WTC11 (cell line): ENCODE results near the gene ITPR3. TPM values are rescaled to one million over a fixed set of nuclear protein-coding genes. Genes with fewer than 3 reads are reported as not detected.

Source experiments
- ATAC-seq: fragments of 200-7000 bp; cut with Tn5 transposase; 2 replicates; pipeline ENCODE4 v1.10.0; 2021; ENCODE audit warnings: mild to moderate bottlenecking, moderate library complexity
- CTCF ChIA-PET: fragments of 300-600 bp; sonication (Branson Sonifier 250); formaldehyde crosslinking; loops from one replicate; lab custom pipeline; 2021; ENCODE audit warnings: antibody characterized with exemption; lab: Charles Lee
- POLR2A ChIA-PET: fragments of 350-600 bp; sonication (Branson Sonifier 250); formaldehyde crosslinking; loops from one replicate; lab custom pipeline; 2021; ENCODE audit warnings: antibody characterized with exemption; lab: Charles Lee
- DNase-seq: peaks from one replicate; pipeline ENCODE4 v3.0.0; 2021; ENCODE audit warnings: low spot score
- H3K27ac Mint-ChIP-seq: 2 replicates; pipeline ENCODE4 v1.8.0; 2021; ENCODE audit warnings: mixed read lengths
- H3K27me3 Mint-ChIP-seq: 2 replicates; pipeline ENCODE4 v1.8.0; 2021; ENCODE audit warnings: low read depth, mild to moderate bottlenecking, moderate library complexity, mixed read lengths
- H3K36me3 Mint-ChIP-seq: 2 replicates; pipeline ENCODE4 v1.8.0; 2021; ENCODE audit warnings: mixed read lengths
- H3K4me1 Mint-ChIP-seq: 2 replicates; pipeline ENCODE4 v1.8.0; 2022; ENCODE audit warnings: mixed read lengths
- H3K4me3 Mint-ChIP-seq: 2 replicates; pipeline ENCODE4 v1.8.0; 2021; ENCODE audit warnings: mild to moderate bottlenecking, moderate library complexity, mixed read lengths
- H3K9me3 Mint-ChIP-seq: 2 replicates; pipeline ENCODE4 v1.8.0; 2021; ENCODE audit warnings: mixed read lengths
- CREM ChIP-seq: sonication (generic); formaldehyde crosslinking; IDR thresholded peaks from 2 replicates; pipeline ENCODE4 v1.8.1; 2022; ENCODE audit warnings: mild to moderate bottlenecking, missing genetic modification reagents, moderate library complexity
- FOXK1 ChIP-seq: sonication (generic); formaldehyde crosslinking; IDR thresholded peaks from 2 replicates; pipeline ENCODE4 v1.8.0; 2022; ENCODE audit warnings: mild to moderate bottlenecking, moderate library complexity, missing genetic modification reagents
- HMGA2 ChIP-seq: fragments of 250-450 bp; sonication (Bioruptor Pico); IDR thresholded peaks from 2 replicates; pipeline ENCODE4 v1.4.0; 2021; ENCODE audit warnings: mild to moderate bottlenecking, moderate library complexity
- IRF2 ChIP-seq: sonication (generic); formaldehyde crosslinking; IDR thresholded peaks from 2 replicates; pipeline ENCODE4 v1.8.0; 2022; ENCODE audit warnings: low read depth, missing genetic modification reagents, borderline replicate concordance
- JUN ChIP-seq: sonication (generic); formaldehyde crosslinking; IDR thresholded peaks from 2 replicates; pipeline ENCODE4 v1.8.0; 2023; ENCODE audit warnings: mild to moderate bottlenecking, missing genetic modification reagents
- MLX ChIP-seq: sonication (generic); formaldehyde crosslinking; IDR thresholded peaks from 2 replicates; pipeline ENCODE4 v1.8.1; 2023; ENCODE audit warnings: mild to moderate bottlenecking, missing genetic modification reagents, moderate library complexity
- MXD4 ChIP-seq: fragments of 250-450 bp; sonication (Bioruptor Pico); IDR thresholded peaks from 2 replicates; pipeline ENCODE4 v1.8.0; 2021; ENCODE audit warnings: mild to moderate bottlenecking, moderate library complexity, borderline replicate concordance
- NFYB ChIP-seq: sonication (generic); formaldehyde crosslinking; conservative IDR thresholded peaks from 2 replicates; pipeline ENCODE4 v1.8.0; 2022; ENCODE audit warnings: low read depth, missing genetic modification reagents
- NR1H2 ChIP-seq: sonication (generic); formaldehyde crosslinking; IDR thresholded peaks from 2 replicates; pipeline ENCODE4 v1.9.0; 2021; ENCODE audit warnings: mild to moderate bottlenecking, moderate library complexity, missing genetic modification reagents
- NR2C2 ChIP-seq: sonication (generic); formaldehyde crosslinking; IDR thresholded peaks from 2 replicates; pipeline ENCODE4 v1.8.0; 2022; ENCODE audit warnings: mild to moderate bottlenecking, missing genetic modification reagents
- PREB ChIP-seq: sonication (generic); formaldehyde crosslinking; IDR thresholded peaks from 2 replicates; pipeline ENCODE4 v1.8.1; 2022; ENCODE audit warnings: mild to moderate bottlenecking, missing genetic modification reagents, moderate library complexity, borderline replicate concordance
- RELA ChIP-seq: sonication (generic); formaldehyde crosslinking; IDR thresholded peaks from 2 replicates; pipeline ENCODE4 v1.8.1; 2022; ENCODE audit warnings: missing genetic modification reagents, mild to moderate bottlenecking, borderline replicate concordance
- SOX15 ChIP-seq: fragments of 250-450 bp; sonication (Bioruptor Pico); IDR thresholded peaks from 2 replicates; pipeline ENCODE4 v1.9.0; 2021; ENCODE audit warnings: mild to moderate bottlenecking
- TCF7 ChIP-seq: sonication (generic); formaldehyde crosslinking; IDR thresholded peaks from 2 replicates; pipeline ENCODE4 v1.8.0; 2022; ENCODE audit warnings: mild to moderate bottlenecking, low read depth, missing genetic modification reagents, moderate library complexity
- ZNF232 ChIP-seq: sonication (generic); formaldehyde crosslinking; IDR thresholded peaks from 2 replicates; pipeline ENCODE4 v1.8.0; 2022; ENCODE audit warnings: mild to moderate bottlenecking, missing genetic modification reagents
- ZNF263 ChIP-seq: sonication (generic); formaldehyde crosslinking; IDR thresholded peaks from 2 replicates; pipeline ENCODE4 v1.8.1; 2022; ENCODE audit warnings: low read depth, mild to moderate bottlenecking, moderate library complexity, missing genetic modification reagents
- ZNF396 ChIP-seq: fragments of 250-450 bp; sonication (Bioruptor Pico); IDR thresholded peaks from 2 replicates; pipeline ENCODE4 v1.8.0; 2021; ENCODE audit warnings: mild to moderate bottlenecking, moderate library complexity, borderline replicate concordance
- total RNA-seq: library from RNA; stranded (reverse); gene quantifications from 3 replicates; pipeline ENCODE4 v1.2.3, GENCODE V29; 2021
- TF ChIP-seq, protein P1 (sequence below): sonication (generic); formaldehyde crosslinking; IDR thresholded peaks from 2 replicates; pipeline ENCODE4 v1.8.1; 2022; ENCODE audit warnings: mild to moderate bottlenecking, moderate library complexity, missing genetic modification reagents
- TF ChIP-seq, protein P2 (sequence below): sonication (generic); formaldehyde crosslinking; IDR thresholded peaks from 2 replicates; pipeline ENCODE4 v1.8.1; 2022; ENCODE audit warnings: low read depth, missing genetic modification reagents, borderline replicate concordance
- TF ChIP-seq, protein P3 (sequence below): sonication (generic); formaldehyde crosslinking; IDR thresholded peaks from 2 replicates; pipeline ENCODE4 v1.8.0; 2023; ENCODE audit warnings: missing genetic modification reagents, mild to moderate bottlenecking, borderline replicate concordance
- TF ChIP-seq, protein P4 (sequence below): sonication (generic); formaldehyde crosslinking; IDR thresholded peaks from 2 replicates; pipeline ENCODE4 v1.8.1; 2022; ENCODE audit warnings: low read depth, mild to moderate bottlenecking, moderate library complexity, missing genetic modification reagents, borderline replicate concordance
- TF ChIP-seq, protein P5 (sequence below): fragments of 200-600 bp; IDR thresholded peaks from 2 replicates; pipeline ENCODE4 v1.8.0; 2022; ENCODE audit warnings: antibody characterized with exemption

ITPR3 gene
- total RNA-seq, 1 experiment from 2014 or later: 47.3 TPM

- TF ChIP-seq, protein P1, sequence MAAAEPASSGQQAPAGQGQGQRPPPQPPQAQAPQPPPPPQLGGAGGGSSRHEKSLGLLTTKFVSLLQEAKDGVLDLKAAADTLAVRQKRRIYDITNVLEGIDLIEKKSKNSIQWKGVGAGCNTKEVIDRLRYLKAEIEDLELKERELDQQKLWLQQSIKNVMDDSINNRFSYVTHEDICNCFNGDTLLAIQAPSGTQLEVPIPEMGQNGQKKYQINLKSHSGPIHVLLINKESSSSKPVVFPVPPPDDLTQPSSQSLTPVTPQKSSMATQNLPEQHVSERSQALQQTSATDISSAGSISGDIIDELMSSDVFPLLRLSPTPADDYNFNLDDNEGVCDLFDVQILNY (CRISPR knock-in tag): no peak
- TF ChIP-seq, protein P2, sequence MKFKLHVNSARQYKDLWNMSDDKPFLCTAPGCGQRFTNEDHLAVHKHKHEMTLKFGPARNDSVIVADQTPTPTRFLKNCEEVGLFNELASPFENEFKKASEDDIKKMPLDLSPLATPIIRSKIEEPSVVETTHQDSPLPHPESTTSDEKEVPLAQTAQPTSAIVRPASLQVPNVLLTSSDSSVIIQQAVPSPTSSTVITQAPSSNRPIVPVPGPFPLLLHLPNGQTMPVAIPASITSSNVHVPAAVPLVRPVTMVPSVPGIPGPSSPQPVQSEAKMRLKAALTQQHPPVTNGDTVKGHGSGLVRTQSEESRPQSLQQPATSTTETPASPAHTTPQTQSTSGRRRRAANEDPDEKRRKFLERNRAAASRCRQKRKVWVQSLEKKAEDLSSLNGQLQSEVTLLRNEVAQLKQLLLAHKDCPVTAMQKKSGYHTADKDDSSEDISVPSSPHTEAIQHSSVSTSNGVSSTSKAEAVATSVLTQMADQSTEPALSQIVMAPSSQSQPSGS: no peak
- TF ChIP-seq ZNF263 (CRISPR knock-in tag) (no peak), FOXK1 (no peak)
Observed at GRCh38 chr6:33664506-33665057, 43.5 kb downstream of the ITPR3 start (continued).

- ChIA-PET CTCF (interaction anchor here (0.5 to 3.2 kb wide), 15 partner anchors 10 to 86 kb away, joined by 3 to 14 read pairs (median 5); partner anchors contain the start of genes BAK1 and UQCC2), POLR2A (no interaction called here)
- Mint-ChIP-seq H3K36me3 (peaks cover 19% of the 10 kb centered on the region), H3K27me3 (no peaks in the 10 kb centered on the region), H3K9me3 (no peaks in the 10 kb centered on the region), H3K4me1 (no peaks in the 10 kb centered on the region), H3K27ac (no peak overlapping the region), H3K4me3 (no peak overlapping the region)
- DNase-seq (no peak), ATAC-seq (peak; percentile 30; the same call in 1 of the 2 replicates)
- no peak for TF ChIP-seq MXD4 (CRISPR knock-in tag)
- TF ChIP-seq NFYB (CRISPR knock-in tag): no peak
- no peak for TF ChIP-seq JUN (CRISPR knock-in tag)
- TF ChIP-seq ZNF396 (CRISPR knock-in tag): no peak
- no peak for TF ChIP-seq HMGA2 (CRISPR knock-in tag)
- no peak for TF ChIP-seq NR2C2 (CRISPR knock-in tag)
- TF ChIP-seq MLX: no peak
- TF ChIP-seq, protein P3, sequence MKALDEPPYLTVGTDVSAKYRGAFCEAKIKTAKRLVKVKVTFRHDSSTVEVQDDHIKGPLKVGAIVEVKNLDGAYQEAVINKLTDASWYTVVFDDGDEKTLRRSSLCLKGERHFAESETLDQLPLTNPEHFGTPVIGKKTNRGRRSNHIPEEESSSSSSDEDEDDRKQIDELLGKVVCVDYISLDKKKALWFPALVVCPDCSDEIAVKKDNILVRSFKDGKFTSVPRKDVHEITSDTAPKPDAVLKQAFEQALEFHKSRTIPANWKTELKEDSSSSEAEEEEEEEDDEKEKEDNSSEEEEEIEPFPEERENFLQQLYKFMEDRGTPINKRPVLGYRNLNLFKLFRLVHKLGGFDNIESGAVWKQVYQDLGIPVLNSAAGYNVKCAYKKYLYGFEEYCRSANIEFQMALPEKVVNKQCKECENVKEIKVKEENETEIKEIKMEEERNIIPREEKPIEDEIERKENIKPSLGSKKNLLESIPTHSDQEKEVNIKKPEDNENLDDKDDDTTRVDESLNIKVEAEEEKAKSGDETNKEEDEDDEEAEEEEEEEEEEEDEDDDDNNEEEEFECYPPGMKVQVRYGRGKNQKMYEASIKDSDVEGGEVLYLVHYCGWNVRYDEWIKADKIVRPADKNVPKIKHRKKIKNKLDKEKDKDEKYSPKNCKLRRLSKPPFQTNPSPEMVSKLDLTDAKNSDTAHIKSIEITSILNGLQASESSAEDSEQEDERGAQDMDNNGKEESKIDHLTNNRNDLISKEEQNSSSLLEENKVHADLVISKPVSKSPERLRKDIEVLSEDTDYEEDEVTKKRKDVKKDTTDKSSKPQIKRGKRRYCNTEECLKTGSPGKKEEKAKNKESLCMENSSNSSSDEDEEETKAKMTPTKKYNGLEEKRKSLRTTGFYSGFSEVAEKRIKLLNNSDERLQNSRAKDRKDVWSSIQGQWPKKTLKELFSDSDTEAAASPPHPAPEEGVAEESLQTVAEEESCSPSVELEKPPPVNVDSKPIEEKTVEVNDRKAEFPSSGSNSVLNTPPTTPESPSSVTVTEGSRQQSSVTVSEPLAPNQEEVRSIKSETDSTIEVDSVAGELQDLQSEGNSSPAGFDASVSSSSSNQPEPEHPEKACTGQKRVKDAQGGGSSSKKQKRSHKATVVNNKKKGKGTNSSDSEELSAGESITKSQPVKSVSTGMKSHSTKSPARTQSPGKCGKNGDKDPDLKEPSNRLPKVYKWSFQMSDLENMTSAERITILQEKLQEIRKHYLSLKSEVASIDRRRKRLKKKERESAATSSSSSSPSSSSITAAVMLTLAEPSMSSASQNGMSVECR (CRISPR knock-in tag): no peak
- TF ChIP-seq IRF2: no peak
Observed at GRCh38 chr6:33665957-33666356, 44.8 kb downstream of the ITPR3 start.

GRCh38 chr6:33667072-33667471, 46.0 kb downstream of the ITPR3 start:
- Mint-ChIP-seq H3K4me1 (no peaks in the 10 kb centered on the region), H3K36me3 (peaks cover 25% of the 10 kb centered on the region), H3K4me3 (no peak overlapping the region), H3K27me3 (no peaks in the 10 kb centered on the region), H3K27ac (no peak overlapping the region), H3K9me3 (no peaks in the 10 kb centered on the region)
- no peak for ATAC-seq
- DNase-seq: no peak
- POLR2A ChIA-PET: interaction anchor here (0.6 kb wide), 1 partner anchor 1267 kb away, joined by 3 read pairs; no protein-coding TSS in a partner anchor
- CTCF ChIA-PET: interaction anchor here (0.9 to 3.2 kb wide), 10 partner anchors 11 to 87 kb away, joined by 3 to 14 read pairs (median 6); partner anchors contain the start of gene BAK1
- TF ChIP-seq NR1H2 (no peak), TCF7 (CRISPR knock-in tag) (no peak), ZNF232 (CRISPR knock-in tag) (no peak), PREB (CRISPR knock-in tag) (no peak), CREM (CRISPR knock-in tag) (no peak), RELA (CRISPR knock-in tag) (no peak), SOX15 (CRISPR knock-in tag) (no peak)
- TF ChIP-seq, protein P4, sequence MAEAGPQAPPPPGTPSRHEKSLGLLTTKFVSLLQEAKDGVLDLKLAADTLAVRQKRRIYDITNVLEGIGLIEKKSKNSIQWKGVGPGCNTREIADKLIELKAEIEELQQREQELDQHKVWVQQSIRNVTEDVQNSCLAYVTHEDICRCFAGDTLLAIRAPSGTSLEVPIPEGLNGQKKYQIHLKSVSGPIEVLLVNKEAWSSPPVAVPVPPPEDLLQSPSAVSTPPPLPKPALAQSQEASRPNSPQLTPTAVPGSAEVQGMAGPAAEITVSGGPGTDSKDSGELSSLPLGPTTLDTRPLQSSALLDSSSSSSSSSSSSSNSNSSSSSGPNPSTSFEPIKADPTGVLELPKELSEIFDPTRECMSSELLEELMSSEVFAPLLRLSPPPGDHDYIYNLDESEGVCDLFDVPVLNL (CRISPR knock-in tag): no peak
- TF ChIP-seq, protein P5, sequence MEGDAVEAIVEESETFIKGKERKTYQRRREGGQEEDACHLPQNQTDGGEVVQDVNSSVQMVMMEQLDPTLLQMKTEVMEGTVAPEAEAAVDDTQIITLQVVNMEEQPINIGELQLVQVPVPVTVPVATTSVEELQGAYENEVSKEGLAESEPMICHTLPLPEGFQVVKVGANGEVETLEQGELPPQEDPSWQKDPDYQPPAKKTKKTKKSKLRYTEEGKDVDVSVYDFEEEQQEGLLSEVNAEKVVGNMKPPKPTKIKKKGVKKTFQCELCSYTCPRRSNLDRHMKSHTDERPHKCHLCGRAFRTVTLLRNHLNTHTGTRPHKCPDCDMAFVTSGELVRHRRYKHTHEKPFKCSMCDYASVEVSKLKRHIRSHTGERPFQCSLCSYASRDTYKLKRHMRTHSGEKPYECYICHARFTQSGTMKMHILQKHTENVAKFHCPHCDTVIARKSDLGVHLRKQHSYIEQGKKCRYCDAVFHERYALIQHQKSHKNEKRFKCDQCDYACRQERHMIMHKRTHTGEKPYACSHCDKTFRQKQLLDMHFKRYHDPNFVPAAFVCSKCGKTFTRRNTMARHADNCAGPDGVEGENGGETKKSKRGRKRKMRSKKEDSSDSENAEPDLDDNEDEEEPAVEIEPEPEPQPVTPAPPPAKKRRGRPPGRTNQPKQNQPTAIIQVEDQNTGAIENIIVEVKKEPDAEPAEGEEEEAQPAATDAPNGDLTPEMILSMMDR: no peak
